ENCODE measurements around the gene KRTAP6-3.

DNA sequence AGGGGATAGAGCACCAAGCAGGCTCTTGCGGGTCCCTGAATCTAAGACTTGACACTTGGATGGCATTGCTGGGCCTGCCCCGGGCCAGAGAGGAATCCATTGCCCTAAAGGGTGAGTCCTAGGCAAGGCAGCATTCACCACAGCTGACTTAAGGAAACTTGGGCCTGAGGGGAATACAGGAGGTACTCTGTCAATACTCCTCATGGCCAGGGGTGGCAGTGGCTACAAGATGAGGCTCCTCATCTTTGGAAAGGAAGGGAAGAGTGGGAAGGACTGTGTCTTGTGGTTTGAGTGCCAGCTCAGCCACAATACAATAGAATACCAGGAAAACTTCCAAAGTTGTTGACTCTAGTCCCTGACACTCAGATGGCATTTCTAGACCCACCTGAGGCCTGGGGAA lies 13.7 kb downstream of the KRTAP6-3 start:
- TF ChIP-seq YY1 (IDR thresholded peaks at IDR 0.05; ENCODE audit: insufficient read depth, insufficient read length): no peak
- TF ChIP-seq SUZ12 (IDR thresholded peaks at IDR 0.05; ENCODE audit: extremely low read depth, insufficient read depth, insufficient read length): no peak
